Liver (tissue), 9 donors: Measurements from ENCODE around the gene LUC7L3. TPM values are rescaled to one million over a fixed set of nuclear protein-coding genes. Genes with fewer than 3 reads are reported as not detected.

Experiments
- DNase-seq: peaks from one replicate; pipeline ENCODE4 v3.0.0-alpha.2; 2017; ENCODE audit warnings: low spot score
- H3K27ac ChIP-seq, 2 donors: one replicate each; pipeline ENCODE4 v1.7.0; 2013; ENCODE audit warnings: inconsistent platforms in 2 of 2, low read length in 2 of 2, control low read depth in 1 of 2, low read depth in 1 of 2, mild to moderate bottlenecking in 1 of 2
- H3K27me3 ChIP-seq, 4 donors: one replicate each; pipeline versions ENCODE4 v1.6.1 to v1.7.0; 2013; ENCODE audit warnings: low read length in 3 of 4, inconsistent platforms in 1 of 4, mild to moderate bottlenecking in 1 of 4, moderate library complexity in 1 of 4; ENCODE audit not compliant: control insufficient read depth in 4 of 4, insufficient read depth in 4 of 4
- H3K36me3 ChIP-seq, 4 donors: one replicate each; pipeline versions ENCODE4 v1.6.1 to v1.7.0; 2013; ENCODE audit warnings: low read length in 3 of 4, mild to moderate bottlenecking in 3 of 4, low read depth in 1 of 4, moderate library complexity in 1 of 4; ENCODE audit not compliant: control insufficient read depth in 4 of 4, insufficient read depth in 3 of 4
- H3K4me1 ChIP-seq, 4 donors: one replicate each; pipeline versions ENCODE4 v1.6.1 to v1.7.0; 2013; ENCODE audit warnings: low read length in 3 of 4, mild to moderate bottlenecking in 3 of 4, moderate library complexity in 1 of 4; ENCODE audit not compliant: control insufficient read depth in 4 of 4, insufficient read depth in 4 of 4
- H3K4me3 ChIP-seq, 3 donors: one replicate each; pipeline versions ENCODE4 v1.6.1 to v1.7.0; 2013; ENCODE audit warnings: low read length in 3 of 3, control low read depth in 1 of 3, low read depth in 1 of 3, mild to moderate bottlenecking in 1 of 3
- H3K9ac ChIP-seq, 2 donors: one replicate each; pipeline ENCODE4 v1.7.0; 2013; ENCODE audit warnings: low read length in 2 of 2, mild to moderate bottlenecking in 2 of 2, moderate library complexity in 2 of 2, control low read depth in 1 of 2, low read depth in 1 of 2
- H3K9me3 ChIP-seq, 4 donors: one replicate each; pipeline versions ENCODE4 v1.6.1 to v1.7.0; 2013; ENCODE audit warnings: low read length in 3 of 4; ENCODE audit not compliant: control insufficient read depth in 4 of 4
- ATF3 ChIP-seq: IDR thresholded peaks from 2 replicates; pipeline ENCODE4 v1.6.1; 2016; ENCODE audit warnings: antibody characterized with exemption
- CTCF ChIP-seq: fragments of 150-350 bp; IDR thresholded peaks from 2 replicates; pipeline ENCODE4 v1.5.1; 2017; ENCODE audit warnings: improper control_type of control experiment, low read depth, low read length; ENCODE audit not compliant: missing input control
- EGR1 ChIP-seq, 2 donors: IDR thresholded peaks; 2 replicates each; pipeline ENCODE4 v1.6.1; 2016 to 2018; ENCODE audit warnings: antibody characterized with exemption in 2 of 2, low read depth in 2 of 2
- FOXA1 ChIP-seq: IDR thresholded peaks from 2 replicates; pipeline ENCODE4 v1.6.1; 2016; ENCODE audit warnings: antibody characterized with exemption
- FOXA2 ChIP-seq: IDR thresholded peaks from 2 replicates; pipeline ENCODE4 v1.6.1; 2016; ENCODE audit warnings: antibody characterized with exemption
- GABPA ChIP-seq, 2 donors: IDR thresholded peaks in 1 of 2; conservative IDR thresholded peaks in 1 of 2; 2 replicates each; pipeline ENCODE4 v1.6.1; 2016; ENCODE audit warnings: antibody characterized with exemption in 2 of 2, mild to moderate bottlenecking in 1 of 2, moderate library complexity in 1 of 2
- HNF4A ChIP-seq, 2 donors: conservative IDR thresholded peaks; 2 replicates each; pipeline ENCODE4 v1.6.1; 2016; ENCODE audit warnings: antibody characterized with exemption in 2 of 2, mild to moderate bottlenecking in 2 of 2
- HNF4G ChIP-seq: IDR thresholded peaks from 2 replicates; pipeline ENCODE4 v1.6.1; 2016; ENCODE audit warnings: antibody characterized with exemption
- JUND ChIP-seq, 2 donors: IDR thresholded peaks; 2 replicates each; pipeline ENCODE4 v1.6.1; 2016; ENCODE audit warnings: antibody characterized with exemption in 2 of 2
- MAX ChIP-seq: IDR thresholded peaks from 2 replicates; pipeline ENCODE4 v1.6.1; 2016; ENCODE audit warnings: antibody characterized with exemption
- NR2F2 ChIP-seq: IDR thresholded peaks from 2 replicates; pipeline ENCODE4 v1.6.1; 2016; ENCODE audit warnings: antibody characterized with exemption
- RAD21 ChIP-seq, 2 donors: IDR thresholded peaks; 2 replicates each; pipeline ENCODE4 v1.6.1; 2016; ENCODE audit warnings: antibody characterized with exemption in 2 of 2, mild to moderate bottlenecking in 2 of 2
- REST ChIP-seq: IDR thresholded peaks from 2 replicates; pipeline ENCODE4 v1.6.1; 2016; ENCODE audit warnings: antibody characterized with exemption, mild to moderate bottlenecking
- RXRA ChIP-seq, 2 donors: IDR thresholded peaks; 2 replicates each; pipeline ENCODE4 v1.6.1; 2017 to 2018; ENCODE audit warnings: antibody characterized with exemption in 2 of 2, mild to moderate bottlenecking in 1 of 2
- TAF1 ChIP-seq: conservative IDR thresholded peaks from 2 replicates; pipeline ENCODE4 v1.6.1; 2016; ENCODE audit warnings: antibody characterized with exemption, mild to moderate bottlenecking
- YY1 ChIP-seq: IDR thresholded peaks from 2 replicates; pipeline ENCODE4 v1.6.1; 2016; ENCODE audit warnings: antibody characterized with exemption, mild to moderate bottlenecking
- ZBTB33 ChIP-seq: IDR thresholded peaks from 2 replicates; pipeline ENCODE4 v1.6.1; 2016; ENCODE audit warnings: antibody characterized with exemption
- WGBS: extraction: QIAGEN DNeasy Blood & Tissue Kit; methylation state at CpG from one replicate; pipeline ENCODE4 v1.1.7; 2013; 5-methylcytosine and 5-hydroxymethylcytosine counted together
- polyA plus RNA-seq, 2 donors: library from polyadenylated mRNA; stranded (reverse) in 1 of 2; unstranded in 1 of 2; fragments of 200-250 nt in 1 of 2; fragments of >200 nt in 1 of 2; fragmentation: Nextera tagmentation in 1 of 2; extraction: Ambion mirVana in 1 of 2; gene quantifications; one replicate each; pipeline versions ENCODE4 v1.2.1 to v1.2.3, GENCODE V29; 2013 to 2015
- total RNA-seq, 2 donors: library from RNA; depleted of rRNA; stranded (reverse); fragments of >200 nt; gene quantifications; one replicate each; pipeline ENCODE4 v1.2.3, GENCODE V29; 2014
- donor health status: healthy.
- donor health status: healthy.
- donor health status: healthy.
- donor health status: healthy.
- donor health status: healthy.

The LUC7L3 gene
- total and polyA plus RNA-seq, 4 donors = 15.5 to 126 (median 26.2) TPM

DNA sequence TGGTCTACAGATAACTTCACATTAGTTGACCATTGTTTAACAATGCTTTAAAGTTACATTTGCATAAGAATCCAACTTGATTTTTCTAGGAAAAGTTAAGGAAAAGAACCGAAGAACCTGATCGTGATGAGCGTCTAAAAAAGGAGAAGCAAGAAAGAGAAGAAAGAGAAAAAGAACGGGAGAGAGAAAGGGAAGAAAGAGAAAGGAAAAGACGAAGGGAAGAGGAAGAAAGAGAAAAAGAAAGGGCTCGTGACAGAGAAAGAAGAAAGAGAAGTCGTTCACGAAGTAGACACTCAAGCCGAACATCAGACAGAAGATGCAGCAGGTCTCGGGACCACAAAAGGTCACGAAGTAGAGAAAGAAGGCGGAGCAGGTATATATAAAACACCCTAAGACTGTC is 26.2 kb downstream of the LUC7L3 start:
- Histone ChIP-seq H3K4me1 (no peaks in the 10 kb centered on the region), H3K9ac (no peak overlapping the region), H3K27me3 (no peaks in the 10 kb centered on the region), H3K36me3 (peaks cover 14 to 88% (median 77%) of the 10 kb centered on the region in 4 donors), H3K27ac (no peak overlapping the region), H3K4me3 (no peak overlapping the region), H3K9me3 (no peaks in the 10 kb centered on the region)
- WGBS = 93% methylated on average over 12 of the region's 12 CpGs
- DNase-seq = no peak
- TF ChIP-seq TAF1 (no peak), HNF4G (no peak), RXRA (IDR thresholded peaks at IDR 0.05) (no peak), NR2F2 (no peak), ZBTB33 (no peak), HNF4A (conservative IDR thresholded peaks at IDR 0.05) (no peak), CTCF (no peak), ATF3 (no peak), FOXA1 (no peak), JUND (IDR thresholded peaks at IDR 0.05) (no peak), EGR1 (IDR thresholded peaks at IDR 0.05; ENCODE audit: low read depth in 2 of 2) (no peak)

- Histone ChIP-seq H3K9me3 (no peaks in the 10 kb centered on the region), H3K27ac (no peak overlapping the region), H3K9ac (no peak overlapping the region), H3K36me3 (peaks cover 10 to 88% (median 74%) of the 10 kb centered on the region in 4 donors), H3K27me3 (no peaks in the 10 kb centered on the region), H3K4me1 (no peaks in the 10 kb centered on the region), H3K4me3 (no peak overlapping the region)
- 84% methylated on average over 6 of the region's 6 CpGs for WGBS
- no peak for DNase-seq
- TF ChIP-seq MAX (no peak), GABPA (IDR thresholded peaks at IDR 0.05 in 1 of 2, conservative IDR thresholded peaks at IDR 0.05 in 1 of 2) (no peak), JUND (IDR thresholded peaks at IDR 0.05) (no peak), ZBTB33 (no peak), TAF1 (no peak), NR2F2 (no peak), RAD21 (IDR thresholded peaks at IDR 0.05) (no peak), CTCF (no peak), EGR1 (IDR thresholded peaks at IDR 0.05; ENCODE audit: low read depth in 2 of 2) (no peak), FOXA1 (no peak), HNF4G (no peak), YY1 (no peak), HNF4A (conservative IDR thresholded peaks at IDR 0.05) (no peak), FOXA2 (no peak), REST (no peak)
These were observed 29.8 kb downstream of the LUC7L3 start for GRCh38 chr17:50749245-50749644.
